Trophoblast cell (in vitro differentiated cells and primary cell): ENCODE measurements around the gene LOXL1.

Source experiments
- DNase-seq, 2 donors: peaks; one replicate each; pipeline ENCODE4 v3.0.0-alpha.2; 2016
- H2AFZ ChIP-seq: 2 replicates; pipeline ENCODE4 v1.6.1; 2013; ENCODE audit warnings: low read length, moderate library complexity, mild to moderate bottlenecking; ENCODE audit not compliant: insufficient read depth, poor library complexity
- H2AK5ac ChIP-seq: 2 replicates; pipeline ENCODE4 v1.6.1; 2013; ENCODE audit warnings: mild to moderate bottlenecking, low read length
- H2BK120ac ChIP-seq: 2 replicates; pipeline ENCODE4 v1.6.1; 2013; ENCODE audit warnings: low read length, mild to moderate bottlenecking, moderate library complexity; ENCODE audit not compliant: insufficient read depth, poor library complexity
- H2BK12ac ChIP-seq: 2 replicates; pipeline ENCODE4 v1.6.1; 2013; ENCODE audit warnings: mild to moderate bottlenecking, low read length, moderate library complexity
- H2BK5ac ChIP-seq: 2 replicates; pipeline ENCODE4 v1.6.1; 2013; ENCODE audit warnings: low read length, low read depth, moderate library complexity, mild to moderate bottlenecking; ENCODE audit not compliant: poor library complexity
- H3K14ac ChIP-seq: 2 replicates; pipeline ENCODE4 v1.6.1; 2013; ENCODE audit warnings: mild to moderate bottlenecking, low read length
- H3K18ac ChIP-seq: 2 replicates; pipeline ENCODE4 v1.6.1; 2013; ENCODE audit warnings: mild to moderate bottlenecking, low read length
- H3K23ac ChIP-seq: 2 replicates; pipeline ENCODE4 v1.6.1; 2013; ENCODE audit warnings: low read length
- H3K27ac ChIP-seq: 2 replicates; pipeline ENCODE4 v1.5.1; 2013; ENCODE audit warnings: low read depth, mild to moderate bottlenecking, inconsistent platforms, low read length, moderate library complexity
- H3K27me3 ChIP-seq: 2 replicates; pipeline ENCODE4 v1.6.1; 2013; ENCODE audit warnings: inconsistent platforms, mild to moderate bottlenecking, low read length, moderate library complexity; ENCODE audit not compliant: insufficient read depth
- H3K36me3 ChIP-seq, 2 experiments: 1 replicate in 1 of 2; 2 replicates in 1 of 2; pipeline ENCODE4 v1.6.1; 2013; ENCODE audit warnings: low read length in 2 of 2, mild to moderate bottlenecking in 2 of 2, moderate library complexity in 1 of 2; ENCODE audit not compliant: insufficient read depth in 2 of 2, control insufficient read depth in 1 of 2
- H3K4ac ChIP-seq: 2 replicates; pipeline ENCODE4 v1.6.1; 2013; ENCODE audit warnings: low read depth, mild to moderate bottlenecking, low read length, moderate library complexity
- H3K4me1 ChIP-seq, 2 experiments: 1 replicate in 1 of 2; 2 replicates in 1 of 2; pipeline ENCODE4 v1.6.1; 2013; ENCODE audit warnings: low read length in 2 of 2, mild to moderate bottlenecking in 2 of 2, moderate library complexity in 1 of 2; ENCODE audit not compliant: insufficient read depth in 2 of 2, control insufficient read depth in 1 of 2
- H3K4me2 ChIP-seq: 2 replicates; pipeline ENCODE4 v1.6.1; 2013; ENCODE audit warnings: inconsistent platforms, mild to moderate bottlenecking, low read length, moderate library complexity
- H3K4me3 ChIP-seq: 2 replicates; pipeline ENCODE4 v1.5.1; 2013; ENCODE audit warnings: mild to moderate bottlenecking, low read depth, low read length, inconsistent platforms
- H3K79me1 ChIP-seq: one replicate; pipeline ENCODE4 v1.6.1; 2013; ENCODE audit warnings: low read length
- H3K79me2 ChIP-seq: 2 replicates; pipeline ENCODE4 v1.6.1; 2013; ENCODE audit warnings: low read length, mild to moderate bottlenecking; ENCODE audit not compliant: control insufficient read depth, insufficient read depth, poor library complexity
- H3K9ac ChIP-seq: 2 replicates; pipeline ENCODE4 v1.6.1; 2013; ENCODE audit warnings: mild to moderate bottlenecking, low read length
- H3K9me3 ChIP-seq: 2 replicates; pipeline ENCODE4 v1.6.1; 2013; ENCODE audit warnings: low read depth, mild to moderate bottlenecking, control low read depth, inconsistent platforms, low read length; ENCODE audit not compliant: insufficient read depth
- H4K12ac ChIP-seq: 2 replicates; pipeline ENCODE4 v1.6.1; 2013; ENCODE audit warnings: low read depth, mild to moderate bottlenecking, low read length, moderate library complexity
- H4K8ac ChIP-seq: 2 replicates; pipeline ENCODE4 v1.6.1; 2013; ENCODE audit warnings: low read depth, mild to moderate bottlenecking, low read length, moderate library complexity
- H4K91ac ChIP-seq: one replicate; pipeline ENCODE4 v1.6.1; 2013; ENCODE audit warnings: low read depth, mild to moderate bottlenecking, low read length, moderate library complexity
- WGBS: extraction: QIAGEN DNeasy Blood & Tissue Kit; methylation state at CpG from one replicate; pipeline ENCODE4 v1.1.7; 2013; ENCODE audit warnings: missing lambda C conversion rate; ENCODE audit not compliant: insufficient read length, insufficient coverage; ENCODE audit errors: extremely low coverage; 5-methylcytosine and 5-hydroxymethylcytosine counted together

LOXL1 gene

GRCh38 chr15:73900095-73900712 is 26.1 kb upstream of the LOXL1 start:
- no peaks in the 10 kb centered on the region for H3K9me3 ChIP-seq
- no peak overlapping the region for H3K4me3 ChIP-seq
- no peak overlapping the region for H2BK120ac ChIP-seq
- DNase-seq: peak; percentile 39 to 43
- H2BK5ac ChIP-seq: no peak overlapping the region
- H4K8ac ChIP-seq: no peak overlapping the region
- H3K79me1 ChIP-seq: no peaks in the 10 kb centered on the region
- H3K9ac ChIP-seq: no peak overlapping the region
- no peaks in the 10 kb centered on the region for H3K36me3 ChIP-seq
- H2BK12ac ChIP-seq: no peak overlapping the region
- H4K91ac ChIP-seq: no peak overlapping the region
- no peak overlapping the region for H3K23ac ChIP-seq
- H3K14ac ChIP-seq: no peak overlapping the region
- no peaks in the 10 kb centered on the region for H3K4me1 ChIP-seq
- H3K4ac ChIP-seq: no peak overlapping the region
- H3K27ac ChIP-seq: no peak overlapping the region
- H4K12ac ChIP-seq: no peak overlapping the region
- WGBS: no CpG with 5 or more reads among the region's 10 CpGs
- no peak overlapping the region for H2AFZ ChIP-seq
- no peak overlapping the region for H2AK5ac ChIP-seq
- H3K4me2 ChIP-seq: no peak overlapping the region
- no peaks in the 10 kb centered on the region for H3K27me3 ChIP-seq
- H3K79me2 ChIP-seq: no peaks in the 10 kb centered on the region
- H3K18ac ChIP-seq: no peak overlapping the region

- no CpG with 5 or more reads among the region's 7 CpGs for WGBS
- H3K14ac ChIP-seq: no peak overlapping the region
- peak; percentile 34 to 52 for DNase-seq
These were observed 25.0 kb upstream of the LOXL1 start for GRCh38 chr15:73901126-73901810.

GRCh38 chr15:73902121-73903020 is 23.9 kb upstream of the LOXL1 start:
- no peaks in the 10 kb centered on the region for H3K36me3 ChIP-seq
- H4K91ac ChIP-seq: no peak overlapping the region
- H3K23ac ChIP-seq: no peak overlapping the region
- no peaks in the 10 kb centered on the region for H3K27me3 ChIP-seq
- no peak for DNase-seq
- no peak overlapping the region for H3K14ac ChIP-seq
- H3K4me3 ChIP-seq: no peak overlapping the region
- WGBS: no CpG with 5 or more reads among the region's 11 CpGs
- no peak overlapping the region for H2BK5ac ChIP-seq
- no peak overlapping the region for H4K8ac ChIP-seq
- no peak overlapping the region for H3K18ac ChIP-seq
- H2BK12ac ChIP-seq: no peak overlapping the region
- H2AK5ac ChIP-seq: no peak overlapping the region
- no peak overlapping the region for H4K12ac ChIP-seq
- H3K79me1 ChIP-seq: no peaks in the 10 kb centered on the region
- no peak overlapping the region for H3K4me2 ChIP-seq
- no peaks in the 10 kb centered on the region for H3K4me1 ChIP-seq
- H3K27ac ChIP-seq: no peak overlapping the region
- no peak overlapping the region for H3K9ac ChIP-seq
- no peak overlapping the region for H2BK120ac ChIP-seq
- no peaks in the 10 kb centered on the region for H3K9me3 ChIP-seq
- H3K79me2 ChIP-seq: no peaks in the 10 kb centered on the region
- no peak overlapping the region for H3K4ac ChIP-seq
- H2AFZ ChIP-seq: no peak overlapping the region

More at GRCh38 chr15:73901126-73901810, 25.0 kb upstream of the LOXL1 start:
- H3K79me2 ChIP-seq: no peaks in the 10 kb centered on the region
- no peak overlapping the region for H2BK120ac ChIP-seq
- no peak overlapping the region for H3K18ac ChIP-seq
- no peaks in the 10 kb centered on the region for H3K36me3 ChIP-seq
- H3K9ac ChIP-seq: no peak overlapping the region
- no peaks in the 10 kb centered on the region for H3K9me3 ChIP-seq
- H3K4me2 ChIP-seq: no peak overlapping the region
- H3K27ac ChIP-seq: no peak overlapping the region
- H3K4me3 ChIP-seq: no peak overlapping the region
- H3K27me3 ChIP-seq: no peaks in the 10 kb centered on the region
- H2AFZ ChIP-seq: no peak overlapping the region
- H2BK12ac ChIP-seq: no peak overlapping the region
- no peak overlapping the region for H3K4ac ChIP-seq
- H2BK5ac ChIP-seq: no peak overlapping the region
- H3K23ac ChIP-seq: no peak overlapping the region
- H4K91ac ChIP-seq: no peak overlapping the region
- H3K79me1 ChIP-seq: no peaks in the 10 kb centered on the region
- no peak overlapping the region for H4K8ac ChIP-seq
- H2AK5ac ChIP-seq: no peak overlapping the region
- H4K12ac ChIP-seq: no peak overlapping the region
- H3K4me1 ChIP-seq: no peaks in the 10 kb centered on the region

GRCh38 chr15:73904026-73904815 is 22.0 kb upstream of the LOXL1 start:
- no peak for DNase-seq
- Histone ChIP-seq H4K91ac (no peak overlapping the region), H3K9ac (no peak overlapping the region), H2BK5ac (no peak overlapping the region), H2BK12ac (no peak overlapping the region), H3K79me2 (no peaks in the 10 kb centered on the region), H3K14ac (no peak overlapping the region), H3K4me3 (no peak overlapping the region), H2AK5ac (no peak overlapping the region), H3K18ac (no peak overlapping the region), H3K4ac (no peak overlapping the region), H2BK120ac (no peak overlapping the region), H3K36me3 (no peaks in the 10 kb centered on the region), H3K23ac (no peak overlapping the region), H3K79me1 (no peaks in the 10 kb centered on the region), H4K12ac (no peak overlapping the region), H3K4me1 (no peaks in the 10 kb centered on the region), H3K9me3 (no peaks in the 10 kb centered on the region), H2AFZ (no peak overlapping the region), H3K27ac (no peak overlapping the region), H3K4me2 (no peak overlapping the region), H4K8ac (no peak overlapping the region), H3K27me3 (no peaks in the 10 kb centered on the region)
- WGBS: no CpG with 5 or more reads among the region's 9 CpGs
